HepG2 (cell line): Measurements from ENCODE around the gene NCOA3. TPM values are rescaled to one million over a fixed set of nuclear protein-coding genes. Genes with fewer than 3 reads are reported as not detected.

Source experiments
- ATAC-seq: fragments of 200-7000 bp; cut with Tn5 transposase; 3 replicates; pipeline ENCODE4 v1.9.1; 2020; ENCODE audit warnings: mild to moderate bottlenecking, moderate library complexity
- BruUV-seq: library from RNA; stranded (reverse); fragments of 400-500 nt; replicated peaks from 2 replicates; lab custom pipeline; 2021; lab: Mats Ljungman, UMichigan
- CTCF ChIA-PET: fragments of 300-600 bp; formaldehyde crosslinking; extraction: SDS; loops from one replicate; lab custom pipeline; 2021; ENCODE audit warnings: low total read pairs, inconsistent platforms, low intra/inter-chr PET ratio; lab: Yijun Ruan, JAX
- POLR2A ChIA-PET: fragments of 350-600 bp; sonication (Branson Sonifier 250); formaldehyde crosslinking; loops from one replicate; lab custom pipeline; 2020; ENCODE audit warnings: antibody characterized with exemption, inconsistent platforms; lab: Yijun Ruan, JAX
- DNase-seq: peaks from one replicate; pipeline ENCODE4 v3.0.0-alpha.2; 2015; ENCODE audit warnings: low spot score
- FAIRE-seq: peaks from 3 replicates; lab custom pipeline; 2011; peaks lifted over from hg19 to GRCh38; lab: Jason Lieb, UNC
- H2AFZ ChIP-seq: one replicate; pipeline ENCODE4 v1.6.1; 2011; ENCODE audit warnings: low read length, inconsistent platforms
- H3K27ac ChIP-seq: fragments of 300-600 bp; 3 replicates; pipeline ENCODE4 v1.8.0; 2011; ENCODE audit warnings: mixed run types, mild to moderate bottlenecking, mixed read lengths, low read length, inconsistent platforms; ENCODE audit not compliant: insufficient read depth; ENCODE audit errors: extremely low read length
- H3K27me3 ChIP-seq, 2 experiments: fragments of 200-600 bp in 1 of 2; 2 replicates in 1 of 2; 3 replicates in 1 of 2; pipeline versions ENCODE4 v1.6.0 to v1.8.0; 2011; ENCODE audit warnings: low read length in 2 of 2, mild to moderate bottlenecking in 2 of 2, moderate library complexity in 2 of 2, inconsistent platforms in 1 of 2; ENCODE audit not compliant: insufficient read depth in 2 of 2, control insufficient read depth in 1 of 2
- H3K36me3 ChIP-seq, 2 experiments: fragments of 200-600 bp in 1 of 2; replicated peaks in 1 of 2; 2 replicates in 1 of 2; 3 replicates in 1 of 2; pipeline versions ENCODE4 v1.5.1 to v1.8.0; 2011; ENCODE audit warnings: low read length in 2 of 2, inconsistent platforms in 1 of 2; ENCODE audit not compliant: insufficient read depth in 2 of 2, control insufficient read depth in 1 of 2
- H3K4me1 ChIP-seq: 2 replicates; pipeline ENCODE4 v1.5.1; 2012; ENCODE audit warnings: low read length, inconsistent platforms; ENCODE audit not compliant: insufficient read depth
- H3K4me2 ChIP-seq: 2 replicates; pipeline ENCODE4 v1.6.0; 2011; ENCODE audit warnings: low read depth, low read length, inconsistent platforms
- H3K4me3 ChIP-seq, 3 experiments: fragments of 200-600 bp in 1 of 3; sonication (generic), shearing (Covaris generic) in 1 of 3; replicated peaks in 1 of 3; 2 replicates each; pipeline ENCODE4 v1.5.1; 2011 to 2016; ENCODE audit warnings: low read length in 3 of 3, inconsistent platforms in 2 of 3, low read depth in 2 of 3, mild to moderate bottlenecking in 2 of 3, control low read depth in 1 of 3, mixed read lengths in 1 of 3; ENCODE audit not compliant: insufficient read depth in 1 of 3
- H3K79me2 ChIP-seq: one replicate; pipeline ENCODE4 v1.6.1; 2011; ENCODE audit warnings: low read length, inconsistent platforms; ENCODE audit not compliant: insufficient read depth
- H3K9ac ChIP-seq: 2 replicates; pipeline ENCODE4 v1.6.0; 2011; ENCODE audit warnings: mild to moderate bottlenecking, low read depth, low read length, inconsistent platforms; ENCODE audit not compliant: insufficient read depth
- H3K9me3 ChIP-seq: 2 replicates; pipeline ENCODE4 v1.5.1; 2012; ENCODE audit warnings: mild to moderate bottlenecking, low read length
- H4K20me1 ChIP-seq: 2 replicates; pipeline ENCODE4 v1.6.0; 2011; ENCODE audit warnings: inconsistent platforms, mild to moderate bottlenecking, low read length, moderate library complexity; ENCODE audit not compliant: insufficient read depth
- CTCF ChIP-seq: sonication (generic); formaldehyde crosslinking; IDR thresholded peaks from 2 replicates; pipeline ENCODE4 v1.5.0; 2020; ENCODE audit warnings: mild to moderate bottlenecking, missing genetic modification reagents, moderate library complexity
- KMT2A ChIP-seq: sonication (generic); formaldehyde crosslinking; IDR thresholded peaks from 2 replicates; pipeline ENCODE4 v1.4.0; 2020; ENCODE audit warnings: missing genetic modification reagents
- PITX1 ChIP-seq: sonication (generic); formaldehyde crosslinking; IDR thresholded peaks from 2 replicates; pipeline ENCODE4 v1.5.1; 2020; ENCODE audit warnings: mild to moderate bottlenecking, missing genetic modification reagents
- ZNF33A ChIP-seq: sonication (generic); formaldehyde crosslinking; IDR thresholded peaks from 2 replicates; pipeline ENCODE4 v1.5.1; 2020; ENCODE audit warnings: missing genetic modification reagents, mild to moderate bottlenecking, moderate library complexity, borderline replicate concordance
- WGBS: methylation state at CpG from one replicate; pipeline ENCODE4 v1.1.6; 2017; ENCODE audit warnings: low lambda C conversion rate; 5-methylcytosine and 5-hydroxymethylcytosine counted together
- in situ Hi-C: cut with HindIII; loops from 2 replicates; pipeline ENCODE4 v1.10.0; 2017; ENCODE audit warnings: low pct_unique_long_range_greater_than_20kb; ENCODE audit not compliant: extremely low pct_ligation_motif_present
- intact Hi-C: fragments of 100-400 bp; cut with micrococcal nuclease; formaldehyde crosslinking; loops from one replicate; pipeline ENCODE4 v1.10.0; 2022; ENCODE audit not compliant: unreplicated experiment
- polyA plus RNA-seq, 8 experiments: library from polyadenylated mRNA; depleted of rRNA in 3 of 8; stranded (reverse) in 7 of 8; unstranded in 1 of 8; fragments of >200 nt; fragmentation: Illumina TruSeq in 4 of 8; extraction: Trizol in 4 of 8; gene quantifications; 2 replicates each; pipeline versions ENCODE4 v1.2.1 to v1.2.3, GENCODE V29; 2011 to 2016; ENCODE audit warnings: low read depth in 4 of 8, missing spikeins in 1 of 8, mixed read lengths in 1 of 8; ENCODE audit not compliant: insufficient read depth in 1 of 8
- total RNA-seq, 5 experiments: library from RNA; depleted of rRNA; stranded (reverse); fragments of >200 nt; fragmentation: Illumina TruSeq; extraction: Trizol; gene quantifications; 2 replicates each; pipeline ENCODE4 v1.2.3, GENCODE V29; 2016; ENCODE audit warnings: low read depth in 1 of 5

The NCOA3 gene
- total and polyA plus RNA-seq, 2 of the 13 experiments (the other 11 are each of a cell fraction or from before 2014, with no cell fraction given): 35.0 to 56.8 TPM

- TF ChIP-seq CTCF (CRISPR knock-in tag): peak; percentile 77
These were observed 19.5 kb downstream of the NCOA3 start (continued) for GRCh38 chr20:47521059-47521808.

DNA sequence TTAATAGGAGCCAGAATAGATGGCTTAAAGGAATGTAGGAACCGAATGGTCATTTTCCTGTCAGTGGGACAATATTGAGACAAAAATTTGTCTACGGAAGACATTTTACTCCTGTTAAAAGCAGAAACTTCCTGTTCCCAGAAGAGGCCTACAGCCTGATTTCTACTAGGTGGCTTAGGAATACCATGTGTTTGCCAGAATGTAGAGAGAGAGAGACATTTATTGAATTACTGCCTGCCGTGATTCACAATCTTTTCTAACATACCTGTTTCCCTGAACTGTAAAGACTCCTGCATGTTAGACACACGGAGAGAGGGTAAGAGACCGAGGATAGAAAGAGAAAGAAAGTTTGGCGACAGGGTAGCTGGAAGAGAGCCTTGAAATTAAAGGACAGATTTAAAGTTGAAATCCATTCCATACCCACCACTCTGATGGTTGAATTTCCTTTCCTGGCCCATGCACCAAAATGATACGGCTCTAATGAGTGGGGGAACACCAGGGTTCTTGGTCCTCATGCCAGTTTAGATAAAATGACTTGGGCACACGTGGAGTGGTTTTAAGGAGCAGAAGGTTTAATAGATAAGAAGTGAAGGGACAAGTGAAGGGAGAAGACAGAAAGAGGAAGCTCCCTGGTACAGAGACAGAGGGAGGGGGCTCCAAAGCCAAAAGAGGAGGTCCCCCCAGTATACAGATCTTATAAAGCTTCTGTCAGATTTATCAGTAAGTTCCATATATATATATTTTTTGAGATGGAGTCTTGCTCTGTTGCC, 22.5 kb downstream of the NCOA3 start:
- no peak overlapping the region for H3K4me3 ChIP-seq
- no peak overlapping the region for H3K9ac ChIP-seq
- POLR2A ChIA-PET: no interaction called here
- in situ Hi-C loops (no loop called here), intact Hi-C loops (loop anchor here (5.0 kb wide), 1 partner anchor 98 kb away; no protein-coding TSS in a partner anchor)
- H3K27ac ChIP-seq: peak overlapping the region; percentile 35
- peaks cover 18% of the 10 kb centered on the region for H3K4me1 ChIP-seq
- CTCF ChIA-PET: interaction anchor here (0.9 kb wide), 1 partner anchor 97 kb away, joined by 3 read pairs; no protein-coding TSS in a partner anchor
- peaks cover 10% of the 10 kb centered on the region; the same call in 1 of the 2 replicates for H3K9me3 ChIP-seq
- no peak for TF ChIP-seq KMT2A (CRISPR knock-in tag)
- 0 out of 2 replicates have a peak, but pooled peaks have one; percentile 25 for TF ChIP-seq PITX1 (CRISPR knock-in tag)
- TF ChIP-seq ZNF33A (CRISPR knock-in tag): no peak
- DNase-seq (no peak), FAIRE-seq (no peak), ATAC-seq (no peak)
- BruUV-seq: no TSS peak
- H3K79me2 ChIP-seq: peaks cover 80% of the 10 kb centered on the region
- H2AFZ ChIP-seq: no peak overlapping the region
- peaks cover 20% of the 10 kb centered on the region for H4K20me1 ChIP-seq
- no peak overlapping the region for H3K4me2 ChIP-seq
- WGBS: 92% methylated on average over 8 of the region's 8 CpGs
- peaks cover 9 to 22% of the 10 kb centered on the region in 2 experiments; a peak in 4 of 5 replicates for H3K36me3 ChIP-seq
- H3K27me3 ChIP-seq: no peaks in the 10 kb centered on the region
